ENCODE measurements around the gene CCL18. TPM values are rescaled to one million over a fixed set of nuclear protein-coding genes. Genes with fewer than 3 reads are reported as not detected.

Gene CCL18
- total and polyA plus RNA-seq, 2 of the 4 experiments (the other 2 are of a cell fraction): not detected

GRCh38 chr17:36066365-36066985, 2.4 kb downstream of the CCL18 start:
- TF ChIP-seq, protein P1, sequence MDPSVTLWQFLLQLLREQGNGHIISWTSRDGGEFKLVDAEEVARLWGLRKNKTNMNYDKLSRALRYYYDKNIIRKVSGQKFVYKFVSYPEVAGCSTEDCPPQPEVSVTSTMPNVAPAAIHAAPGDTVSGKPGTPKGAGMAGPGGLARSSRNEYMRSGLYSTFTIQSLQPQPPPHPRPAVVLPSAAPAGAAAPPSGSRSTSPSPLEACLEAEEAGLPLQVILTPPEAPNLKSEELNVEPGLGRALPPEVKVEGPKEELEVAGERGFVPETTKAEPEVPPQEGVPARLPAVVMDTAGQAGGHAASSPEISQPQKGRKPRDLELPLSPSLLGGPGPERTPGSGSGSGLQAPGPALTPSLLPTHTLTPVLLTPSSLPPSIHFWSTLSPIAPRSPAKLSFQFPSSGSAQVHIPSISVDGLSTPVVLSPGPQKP (IDR thresholded peaks at IDR 0.05; ENCODE audit: borderline replicate concordance, low read depth, low read length): no peak
- TF ChIP-seq CEBPB (IDR thresholded peaks at IDR 0.05; ENCODE audit: low read depth, low read length) (no peak), MAFK (IDR thresholded peaks at IDR 0.05; ENCODE audit: low read depth, low read length) (no peak), RCOR1 (IDR thresholded peaks at IDR 0.05; ENCODE audit: insufficient replicate concordance, low read length) (no peak), MAZ (IDR thresholded peaks at IDR 0.05; ENCODE audit: borderline replicate concordance, low read depth, low read length) (no peak), MXI1 (IDR thresholded peaks at IDR 0.05; ENCODE audit: borderline replicate concordance, low read depth, low read length) (no peak), CHD1 (IDR thresholded peaks at IDR 0.05; ENCODE audit: low read depth, low read length) (no peak), SMC3 (IDR thresholded peaks at IDR 0.05; ENCODE audit: low read depth, low read length) (no peak), RFX5 (IDR thresholded peaks at IDR 0.05; ENCODE audit: low read depth, low read length) (no peak), FOS (IDR thresholded peaks at IDR 0.05; ENCODE audit: low read depth, low read length) (no peak), POLR2A (IDR thresholded peaks at IDR 0.05; ENCODE audit: low read depth, low read length) (no peak)
- Histone ChIP-seq H3K56ac (ENCODE audit: extremely low read depth, insufficient read depth, low read length) (no peak overlapping the region), H3K9me3 (ENCODE audit: control insufficient read depth, insufficient read depth, low read length) (no peaks in the 10 kb centered on the region), H3K36me3 (ENCODE audit: control insufficient read depth, insufficient read depth, low read length) (no peaks in the 10 kb centered on the region), H3K79me1 (ENCODE audit: low read depth in 1 of 2, low read length in 2 of 2) (no peaks in the 10 kb centered on the region), H2BK120ac (ENCODE audit: low read depth, low read length) (no peak overlapping the region), H3K4me1 (ENCODE audit: control insufficient read depth, insufficient read depth, low read length) (no peaks in the 10 kb centered on the region), H3K4me2 (ENCODE audit: low read depth, low read length) (no peak overlapping the region), H3K4ac (ENCODE audit: low read depth, low read length) (no peak overlapping the region), H3K23ac (ENCODE audit: low read depth, low read length) (no peak overlapping the region), H2BK20ac (ENCODE audit: low read depth, low read length) (no peak overlapping the region), H2AK5ac (ENCODE audit: low read depth, low read length) (no peak overlapping the region), H2BK5ac (ENCODE audit: low read depth, low read length, poor library complexity, severe bottlenecking) (no peak overlapping the region), H3K27me3 (ENCODE audit: control insufficient read depth, insufficient read depth, low read length) (no peaks in the 10 kb centered on the region), H3K9ac (ENCODE audit: low read depth, low read length) (no peak overlapping the region), H2AFZ (replicated peaks; ENCODE audit: low read length, poor library complexity) (no peak overlapping the region), H4K5ac (ENCODE audit: low read depth, low read length) (no peak overlapping the region), H3K4me3 (ENCODE audit: insufficient read depth, low read depth, low read length) (no peak overlapping the region), H4K91ac (ENCODE audit: insufficient read depth, low read depth, low read length) (no peak overlapping the region), H4K20me1 (ENCODE audit: insufficient read depth, low read length) (no peaks in the 10 kb centered on the region), H2AK9ac (replicated peaks; ENCODE audit: low read depth, low read length, poor library complexity) (no peak overlapping the region), H3K18ac (ENCODE audit: low read depth, low read length) (no peak overlapping the region), H4K8ac (ENCODE audit: low read depth in 2 of 2, low read length in 2 of 2) (no peak overlapping the region), H3K9me1 (ENCODE audit: insufficient read depth, low read length) (no peaks in the 10 kb centered on the region), H3K14ac (replicated peaks; ENCODE audit: low read depth, low read length) (no peak overlapping the region), H3K27ac (ENCODE audit: insufficient read depth, low read length) (no peak overlapping the region), H2BK15ac (ENCODE audit: low read depth, low read length) (no peak overlapping the region)
- intact Hi-C loops (cut with micrococcal nuclease): loop anchor here (10.0 kb wide), 1 partner anchor 78 kb away; no protein-coding TSS in a partner anchor
- ATAC-seq (ENCODE audit: low read depth) (no peak), DNase-seq (no peak)
- WGBS, 2 experiments (ENCODE audit: extremely low coverage in 2 of 2, insufficient read length in 1 of 2): no CpG with 5 or more reads among the region's 6 CpGs
- BruUV-seq (replicated peaks): no TSS peak
- in situ Hi-C loops (cut with MboI; ENCODE audit: low sequenced_read_pairs): no loop called here
- ChIA-PET POLR2A (ENCODE audit: unreplicated experiment) (no interaction called here), CTCF (no interaction called here)
- dilution Hi-C loops (cut with HindIII; ENCODE audit: low sequenced_read_pairs, unreplicated experiment): no loop called here
